HCT116 (cell line): Measurements from ENCODE around the gene SMYD3. TPM values are rescaled to one million over a fixed set of nuclear protein-coding genes. Genes with fewer than 3 reads are reported as not detected.

Experiments used
- ATAC-seq: fragments of 200-7000 bp; cut with Tn5 transposase; 2 replicates; pipeline ENCODE4 v1.9.1; 2020; ENCODE audit warnings: mild to moderate bottlenecking, moderate library complexity
- BruUV-seq: library from RNA; stranded (reverse); fragments of 400-500 nt; replicated peaks from 2 replicates; lab custom pipeline; 2021; lab: Mats Ljungman, UMichigan
- CTCF ChIA-PET: fragments of 300-600 bp; sonication (Branson Sonifier 250); formaldehyde crosslinking; loops from one replicate; lab custom pipeline; 2021; ENCODE audit warnings: antibody characterized with exemption; lab: Charles Lee
- POLR2A ChIA-PET: fragments of 300-600, 350-600 bp; sonication (Branson Sonifier 250); formaldehyde crosslinking; loops from one replicate; lab custom pipeline; 2021; ENCODE audit warnings: antibody characterized with exemption; lab: Charles Lee
- RAD21 ChIA-PET, 2 experiments: fragments of 300-600 bp; sonication (Branson Sonifier 250); formaldehyde crosslinking; loops; one replicate each; lab custom pipeline; 2023; ENCODE audit warnings: low total read pairs in 2 of 2; ENCODE audit not compliant: uncharacterized antibody in 2 of 2, unreplicated experiment in 2 of 2, low non-redundant PET in 1 of 2; lab: Charles Lee
- DNase-seq: peaks from one replicate; pipeline ENCODE4 v3.0.0-alpha.2; 2010; ENCODE audit warnings: low read depth, low spot score
- H2AFZ ChIP-seq: fragments of 200-600 bp; shearing (Covaris generic), sonication (generic); 2 replicates; pipeline ENCODE4 v1.6.1; 2017; ENCODE audit warnings: low read depth, mixed run types, mixed read lengths, antibody characterized with exemption, low read length; ENCODE audit not compliant: poor library complexity, severe bottlenecking
- H3K27ac ChIP-seq: 2 replicates; pipeline ENCODE4 v1.5.1; 2012; ENCODE audit warnings: low read depth, low read length
- H3K27me3 ChIP-seq: fragments of 200-600 bp; sonication (generic); 2 replicates; pipeline ENCODE4 v1.6.1; 2016; ENCODE audit warnings: mixed run types, low read length, mixed read lengths; ENCODE audit not compliant: insufficient read depth
- H3K36me3 ChIP-seq, 2 experiments: fragments of 200-500 bp in 1 of 2; fragments of 200-600 bp in 1 of 2; sonication (Bioruptor generic) in 1 of 2; sonication (generic) in 1 of 2; 2 replicates each; pipeline versions ENCODE4 v1.5.1 to v1.6.1; 2014 to 2016; ENCODE audit warnings: low read length in 2 of 2, inconsistent platforms in 1 of 2, mixed read lengths in 1 of 2, mixed run types in 1 of 2; ENCODE audit not compliant: insufficient read depth in 2 of 2, control insufficient read depth in 1 of 2
- H3K4me1 ChIP-seq, 2 experiments: fragments of 200-600 bp in 1 of 2; sonication (generic) in 1 of 2; 2 replicates each; pipeline versions ENCODE4 v1.5.1 to v1.6.1; 2012 to 2017; ENCODE audit warnings: low read length in 2 of 2, inconsistent platforms in 1 of 2, mild to moderate bottlenecking in 1 of 2, mixed read lengths in 1 of 2, mixed run types in 1 of 2, moderate library complexity in 1 of 2; ENCODE audit not compliant: insufficient read depth in 2 of 2, control insufficient read depth in 1 of 2
- H3K4me2 ChIP-seq: fragments of 200-600 bp; sonication (generic); 2 replicates; pipeline ENCODE4 v1.6.1; 2017; ENCODE audit warnings: mixed run types, low read length, mixed read lengths
- H3K4me3 ChIP-seq, 2 experiments: fragments of 200-600 bp in 1 of 2; sonication (generic) in 1 of 2; replicated peaks in 1 of 2; 2 replicates each; pipeline ENCODE4 v1.5.1; 2011 to 2016; ENCODE audit warnings: low read length in 2 of 2, control low read depth in 1 of 2, low read depth in 1 of 2, mild to moderate bottlenecking in 1 of 2, mixed read lengths in 1 of 2, mixed run types in 1 of 2
- H3K79me2 ChIP-seq: fragments of 200-600 bp; sonication (generic); 2 replicates; pipeline ENCODE4 v1.6.1; 2017; ENCODE audit warnings: mild to moderate bottlenecking, mixed run types, low read length, moderate library complexity, mixed read lengths; ENCODE audit not compliant: insufficient read depth
- H3K9ac ChIP-seq: fragments of 200-600 bp; sonication (generic); 2 replicates; pipeline ENCODE4 v1.6.1; 2016; ENCODE audit warnings: low read length, mixed read lengths
- H3K9me2 ChIP-seq: fragments of 200-600 bp; sonication (generic), shearing (Covaris generic); 2 replicates; pipeline ENCODE4 v1.6.1; 2017; ENCODE audit warnings: mixed run types, mild to moderate bottlenecking, moderate library complexity; ENCODE audit not compliant: insufficient read depth
- H3K9me3 ChIP-seq, 2 experiments: fragments of 200-500 bp in 1 of 2; fragments of 200-600 bp in 1 of 2; sonication (Bioruptor generic) in 1 of 2; sonication (generic) in 1 of 2; 2 replicates each; pipeline ENCODE4 v1.6.1; 2014 to 2017; ENCODE audit warnings: low read length in 2 of 2, mixed read lengths in 2 of 2, inconsistent platforms in 1 of 2, low read depth in 1 of 2, mild to moderate bottlenecking in 1 of 2, mixed run types in 1 of 2, moderate library complexity in 1 of 2; ENCODE audit not compliant: control insufficient read depth in 1 of 2, insufficient read depth in 1 of 2
- H4K20me1 ChIP-seq: fragments of 200-600 bp; sonication (generic), shearing (Covaris generic); 2 replicates; pipeline ENCODE4 v1.6.1; 2017; ENCODE audit warnings: mixed run types, mild to moderate bottlenecking, moderate library complexity; ENCODE audit not compliant: insufficient read depth
- CBX3 ChIP-seq: IDR thresholded peaks from 2 replicates; pipeline ENCODE4 v1.6.1; 2012; ENCODE audit warnings: low read depth
- CEBPB ChIP-seq: IDR thresholded peaks from 2 replicates; pipeline ENCODE4 v1.6.1; 2012; ENCODE audit warnings: low read depth
- EGR1 ChIP-seq: IDR thresholded peaks from 2 replicates; pipeline ENCODE4 v1.6.1; 2012; ENCODE audit warnings: low read depth
- ELF1 ChIP-seq: IDR thresholded peaks from 2 replicates; pipeline ENCODE4 v1.6.1; 2012; ENCODE audit warnings: low read depth, borderline replicate concordance
- EZH2phosphoT487 ChIP-seq: fragments of 200-600 bp; IDR thresholded peaks from 2 replicates; pipeline ENCODE4 v1.6.1; 2018; ENCODE audit warnings: antibody characterized with exemption, borderline replicate concordance
- FOSL1 ChIP-seq: IDR thresholded peaks from 2 replicates; pipeline ENCODE4 v1.6.1; 2012; ENCODE audit warnings: low read depth
- POLR2A ChIP-seq: IDR thresholded peaks from 2 replicates; pipeline ENCODE4 v1.7.0; 2011; ENCODE audit warnings: borderline replicate concordance; ENCODE audit not compliant: insufficient read depth, insufficient read length; ENCODE audit errors: extremely low read depth
- POLR2AphosphoS5 ChIP-seq: IDR thresholded peaks from 2 replicates; pipeline ENCODE4 v1.6.1; 2011; ENCODE audit warnings: mild to moderate bottlenecking, low read depth, low read length, moderate library complexity
- SIN3A ChIP-seq: IDR thresholded peaks from 2 replicates; pipeline ENCODE4 v1.6.1; 2012; ENCODE audit warnings: low read depth
- SP1 ChIP-seq: IDR thresholded peaks from 2 replicates; pipeline ENCODE4 v1.6.1; 2012; ENCODE audit warnings: low read depth
- SRF ChIP-seq: IDR thresholded peaks from 2 replicates; pipeline ENCODE4 v1.6.1; 2012; ENCODE audit warnings: low read depth
- TCF7L2 ChIP-seq: IDR thresholded peaks from 2 replicates; pipeline ENCODE4 v1.7.0; 2011; ENCODE audit warnings: borderline replicate concordance, inconsistent platforms; ENCODE audit not compliant: insufficient read depth, insufficient read length; ENCODE audit errors: extremely low read depth
- YY1 ChIP-seq: IDR thresholded peaks from 2 replicates; pipeline ENCODE4 v1.6.1; 2011; ENCODE audit warnings: low read length, low read depth, moderate library complexity, mild to moderate bottlenecking; ENCODE audit not compliant: insufficient replicate concordance; ENCODE audit errors: extremely low read depth
- ZFX ChIP-seq: fragments of 450-650 bp; IDR thresholded peaks from 2 replicates; pipeline ENCODE4 v1.6.1; 2017
- ZNF274 ChIP-seq: fragments of 200-500 bp; sonication (Bioruptor generic); IDR thresholded peaks from 2 replicates; pipeline ENCODE4 v1.6.1; 2014; ENCODE audit warnings: mild to moderate bottlenecking, low read depth, low read length, inconsistent platforms
- intact Hi-C: fragments of 100-400 bp; cut with micrococcal nuclease; formaldehyde crosslinking; loops from 2 replicates; pipeline ENCODE4 v1.10.0; 2022
- total RNA-seq: library from RNA; stranded (reverse); gene quantifications from one replicate; pipeline ENCODE4 v1.2.1, GENCODE V29; 2021; ENCODE audit not compliant: unreplicated experiment
- TF ChIP-seq, protein P1 (sequence below): IDR thresholded peaks from 2 replicates; pipeline ENCODE4 v1.6.1; 2012
- TF ChIP-seq, protein P2 (sequence below): IDR thresholded peaks from 2 replicates; pipeline ENCODE4 v1.6.1; 2012
- TF ChIP-seq, protein P3 (sequence below): IDR thresholded peaks from 2 replicates; pipeline ENCODE4 v1.6.1; 2012; ENCODE audit warnings: low read depth
- TF ChIP-seq, protein P4 (sequence below), 3 experiments: fragments of 200-600 bp in 1 of 3; sonication (generic) in 1 of 3; IDR thresholded peaks in 2 of 3; conservative IDR thresholded peaks in 1 of 3; 2 replicates each; pipeline ENCODE4 v1.5.1; 2012 to 2017; ENCODE audit warnings: low read depth in 2 of 3, low read length in 2 of 3, antibody characterized with exemption in 1 of 3, borderline replicate concordance in 1 of 3, control low read depth in 1 of 3, mild to moderate bottlenecking in 1 of 3, mixed read lengths in 1 of 3, mixed run types in 1 of 3, moderate library complexity in 1 of 3; ENCODE audit not compliant: insufficient read depth in 1 of 3
- TF ChIP-seq, protein P5 (sequence below): IDR thresholded peaks from 2 replicates; pipeline ENCODE4 v1.6.1; 2011; ENCODE audit warnings: mild to moderate bottlenecking, low read length, moderate library complexity; ENCODE audit not compliant: insufficient replicate concordance; ENCODE audit errors: extremely low read depth

SMYD3 gene
- total RNA-seq, 1 experiment from 2014 or later = 33.6 TPM

DNA sequence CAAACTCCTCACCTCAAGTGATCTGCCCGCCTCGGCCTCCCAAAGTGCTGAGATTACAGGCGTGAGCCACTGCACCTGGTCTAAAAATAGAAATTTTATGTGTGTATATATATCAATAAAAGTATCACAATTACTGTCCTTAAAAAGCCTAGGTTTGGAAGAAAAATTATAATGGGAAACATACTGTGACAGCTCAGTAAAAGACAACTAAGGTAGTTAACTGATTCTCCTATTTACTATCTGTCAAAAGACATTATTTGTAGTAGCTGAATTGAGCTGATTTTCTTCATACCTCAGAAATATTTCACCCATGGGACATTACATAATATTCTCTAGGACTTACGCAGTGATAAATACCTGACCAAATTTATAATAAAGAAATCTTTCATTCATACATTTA is 122.5 kb downstream of the SMYD3 start:
- Histone ChIP-seq H2AFZ (no peak overlapping the region), H3K4me2 (no peak overlapping the region), H3K4me1 (no peaks in the 10 kb centered on the region), H3K9me2 (no peaks in the 10 kb centered on the region), H3K9me3 (no peaks in the 10 kb centered on the region), H3K36me3 (no peaks in the 10 kb centered on the region), H3K9ac (no peak overlapping the region), H3K27ac (no peak overlapping the region), H3K4me3 (no peak overlapping the region), H4K20me1 (no peaks in the 10 kb centered on the region), H3K27me3 (no peaks in the 10 kb centered on the region), H3K79me2 (no peaks in the 10 kb centered on the region)
- ChIA-PET CTCF (no interaction called here), POLR2A (no interaction called here), RAD21 (no interaction called here)
- BruUV-seq = no TSS peak
- no peak for ATAC-seq
- intact Hi-C loops = no loop called here
- TF ChIP-seq FOSL1 = no peak
- no peak for TF ChIP-seq TCF7L2
- no peak for TF ChIP-seq SRF
- no peak for TF ChIP-seq EGR1
- no peak for TF ChIP-seq ZNF274
- no peak for TF ChIP-seq EZH2phosphoT487
- TF ChIP-seq ELF1 = no peak
- TF ChIP-seq, protein P1, sequence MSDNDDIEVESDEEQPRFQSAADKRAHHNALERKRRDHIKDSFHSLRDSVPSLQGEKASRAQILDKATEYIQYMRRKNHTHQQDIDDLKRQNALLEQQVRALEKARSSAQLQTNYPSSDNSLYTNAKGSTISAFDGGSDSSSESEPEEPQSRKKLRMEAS = no peak
- TF ChIP-seq, protein P2, sequence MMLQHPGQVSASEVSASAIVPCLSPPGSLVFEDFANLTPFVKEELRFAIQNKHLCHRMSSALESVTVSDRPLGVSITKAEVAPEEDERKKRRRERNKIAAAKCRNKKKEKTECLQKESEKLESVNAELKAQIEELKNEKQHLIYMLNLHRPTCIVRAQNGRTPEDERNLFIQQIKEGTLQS = no peak
- no peak for TF ChIP-seq YY1
- no peak for TF ChIP-seq SIN3A
- TF ChIP-seq CBX3 = no peak
- TF ChIP-seq, protein P3, sequence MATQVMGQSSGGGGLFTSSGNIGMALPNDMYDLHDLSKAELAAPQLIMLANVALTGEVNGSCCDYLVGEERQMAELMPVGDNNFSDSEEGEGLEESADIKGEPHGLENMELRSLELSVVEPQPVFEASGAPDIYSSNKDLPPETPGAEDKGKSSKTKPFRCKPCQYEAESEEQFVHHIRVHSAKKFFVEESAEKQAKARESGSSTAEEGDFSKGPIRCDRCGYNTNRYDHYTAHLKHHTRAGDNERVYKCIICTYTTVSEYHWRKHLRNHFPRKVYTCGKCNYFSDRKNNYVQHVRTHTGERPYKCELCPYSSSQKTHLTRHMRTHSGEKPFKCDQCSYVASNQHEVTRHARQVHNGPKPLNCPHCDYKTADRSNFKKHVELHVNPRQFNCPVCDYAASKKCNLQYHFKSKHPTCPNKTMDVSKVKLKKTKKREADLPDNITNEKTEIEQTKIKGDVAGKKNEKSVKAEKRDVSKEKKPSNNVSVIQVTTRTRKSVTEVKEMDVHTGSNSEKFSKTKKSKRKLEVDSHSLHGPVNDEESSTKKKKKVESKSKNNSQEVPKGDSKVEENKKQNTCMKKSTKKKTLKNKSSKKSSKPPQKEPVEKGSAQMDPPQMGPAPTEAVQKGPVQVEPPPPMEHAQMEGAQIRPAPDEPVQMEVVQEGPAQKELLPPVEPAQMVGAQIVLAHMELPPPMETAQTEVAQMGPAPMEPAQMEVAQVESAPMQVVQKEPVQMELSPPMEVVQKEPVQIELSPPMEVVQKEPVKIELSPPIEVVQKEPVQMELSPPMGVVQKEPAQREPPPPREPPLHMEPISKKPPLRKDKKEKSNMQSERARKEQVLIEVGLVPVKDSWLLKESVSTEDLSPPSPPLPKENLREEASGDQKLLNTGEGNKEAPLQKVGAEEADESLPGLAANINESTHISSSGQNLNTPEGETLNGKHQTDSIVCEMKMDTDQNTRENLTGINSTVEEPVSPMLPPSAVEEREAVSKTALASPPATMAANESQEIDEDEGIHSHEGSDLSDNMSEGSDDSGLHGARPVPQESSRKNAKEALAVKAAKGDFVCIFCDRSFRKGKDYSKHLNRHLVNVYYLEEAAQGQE = no peak
- TF ChIP-seq SP1 = no peak
- TF ChIP-seq, protein P4, sequence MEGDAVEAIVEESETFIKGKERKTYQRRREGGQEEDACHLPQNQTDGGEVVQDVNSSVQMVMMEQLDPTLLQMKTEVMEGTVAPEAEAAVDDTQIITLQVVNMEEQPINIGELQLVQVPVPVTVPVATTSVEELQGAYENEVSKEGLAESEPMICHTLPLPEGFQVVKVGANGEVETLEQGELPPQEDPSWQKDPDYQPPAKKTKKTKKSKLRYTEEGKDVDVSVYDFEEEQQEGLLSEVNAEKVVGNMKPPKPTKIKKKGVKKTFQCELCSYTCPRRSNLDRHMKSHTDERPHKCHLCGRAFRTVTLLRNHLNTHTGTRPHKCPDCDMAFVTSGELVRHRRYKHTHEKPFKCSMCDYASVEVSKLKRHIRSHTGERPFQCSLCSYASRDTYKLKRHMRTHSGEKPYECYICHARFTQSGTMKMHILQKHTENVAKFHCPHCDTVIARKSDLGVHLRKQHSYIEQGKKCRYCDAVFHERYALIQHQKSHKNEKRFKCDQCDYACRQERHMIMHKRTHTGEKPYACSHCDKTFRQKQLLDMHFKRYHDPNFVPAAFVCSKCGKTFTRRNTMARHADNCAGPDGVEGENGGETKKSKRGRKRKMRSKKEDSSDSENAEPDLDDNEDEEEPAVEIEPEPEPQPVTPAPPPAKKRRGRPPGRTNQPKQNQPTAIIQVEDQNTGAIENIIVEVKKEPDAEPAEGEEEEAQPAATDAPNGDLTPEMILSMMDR (IDR thresholded peaks at IDR 0.05 in 2 of 3, conservative IDR thresholded peaks at IDR 0.05 in 1 of 3; ENCODE audit: borderline replicate concordance in 1 of 3, insufficient read depth in 1 of 3, low read depth in 2 of 3, low read length in 2 of 3) = no peak
- no peak for TF ChIP-seq POLR2AphosphoS5
- TF ChIP-seq POLR2A = no peak
- TF ChIP-seq, protein P5, sequence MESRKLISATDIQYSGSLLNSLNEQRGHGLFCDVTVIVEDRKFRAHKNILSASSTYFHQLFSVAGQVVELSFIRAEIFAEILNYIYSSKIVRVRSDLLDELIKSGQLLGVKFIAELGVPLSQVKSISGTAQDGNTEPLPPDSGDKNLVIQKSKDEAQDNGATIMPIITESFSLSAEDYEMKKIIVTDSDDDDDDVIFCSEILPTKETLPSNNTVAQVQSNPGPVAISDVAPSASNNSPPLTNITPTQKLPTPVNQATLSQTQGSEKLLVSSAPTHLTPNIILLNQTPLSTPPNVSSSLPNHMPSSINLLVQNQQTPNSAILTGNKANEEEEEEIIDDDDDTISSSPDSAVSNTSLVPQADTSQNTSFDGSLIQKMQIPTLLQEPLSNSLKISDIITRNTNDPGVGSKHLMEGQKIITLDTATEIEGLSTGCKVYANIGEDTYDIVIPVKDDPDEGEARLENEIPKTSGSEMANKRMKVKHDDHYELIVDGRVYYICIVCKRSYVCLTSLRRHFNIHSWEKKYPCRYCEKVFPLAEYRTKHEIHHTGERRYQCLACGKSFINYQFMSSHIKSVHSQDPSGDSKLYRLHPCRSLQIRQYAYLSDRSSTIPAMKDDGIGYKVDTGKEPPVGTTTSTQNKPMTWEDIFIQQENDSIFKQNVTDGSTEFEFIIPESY = no peak
- no peak for TF ChIP-seq CEBPB
- TF ChIP-seq ZFX = no peak
- no peak for DNase-seq
